Right ventricle myocardium inferior (tissue), 1 donor: ENCODE measurements around the gene KRT15. TPM values are rescaled to one million over a fixed set of nuclear protein-coding genes. Genes with fewer than 3 reads are reported as not detected.
"Not testable (repeated sequence)": the region's sequence is repeated elsewhere in the genome, so short reads cannot be mapped to it uniquely, and the experiment has no call there.

Source experiments
- ATAC-seq: fragments of 200-7000 bp; cut with Tn5 transposase; one replicate; pipeline ENCODE4 v1.9.1; 2020; ENCODE audit warnings: mild to moderate bottlenecking, moderate library complexity
- DNase-seq: peaks from one replicate; pipeline ENCODE4 v3.0.0; 2021; ENCODE audit errors: missing footprints
- intact Hi-C: fragments of 100-400 bp; cut with DNase I; formaldehyde crosslinking; loops from one replicate; pipeline ENCODE4 v1.11.0; 2022
- total RNA-seq: library from RNA; stranded (reverse); fragmentation: NEBNext Ultra II Directional; extraction: Animal tissue kit (Norgen Biotek cat#: 25700); gene quantifications from one replicate; pipeline ENCODE4 v1.2.1, GENCODE V29; 2021
- donor health status: DM: no; HTN: yes; CAD: no; lungs with severe emphysema.

Gene KRT15
- total RNA-seq, 1 donor from 2014 or later = not detected

DNA sequence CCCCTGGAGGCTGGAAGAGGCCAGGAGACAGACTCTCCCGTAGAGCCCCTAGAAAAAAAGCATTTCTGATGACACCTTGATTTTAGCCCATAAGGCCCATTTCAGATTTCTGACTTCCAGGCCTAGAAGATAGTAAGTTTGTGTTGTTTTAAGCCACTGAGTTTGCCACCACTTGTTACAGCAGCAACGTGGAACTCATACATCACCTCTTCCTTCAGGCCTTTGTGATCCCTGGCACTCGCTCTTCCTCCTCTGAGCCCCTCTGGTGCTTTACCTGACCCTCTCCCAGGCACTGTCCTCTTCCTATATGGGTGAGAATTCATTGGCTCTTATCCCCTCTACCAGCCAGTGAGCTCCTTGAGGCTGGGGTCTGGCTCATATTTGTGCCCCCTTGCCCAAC, 28.1 kb upstream of the KRT15 start:
- intact Hi-C loops = loop anchor here (5.0 kb wide), 1 partner anchor 690 kb away; no protein-coding TSS in a partner anchor
- DNase-seq = no peak
- no peak for ATAC-seq

DNA sequence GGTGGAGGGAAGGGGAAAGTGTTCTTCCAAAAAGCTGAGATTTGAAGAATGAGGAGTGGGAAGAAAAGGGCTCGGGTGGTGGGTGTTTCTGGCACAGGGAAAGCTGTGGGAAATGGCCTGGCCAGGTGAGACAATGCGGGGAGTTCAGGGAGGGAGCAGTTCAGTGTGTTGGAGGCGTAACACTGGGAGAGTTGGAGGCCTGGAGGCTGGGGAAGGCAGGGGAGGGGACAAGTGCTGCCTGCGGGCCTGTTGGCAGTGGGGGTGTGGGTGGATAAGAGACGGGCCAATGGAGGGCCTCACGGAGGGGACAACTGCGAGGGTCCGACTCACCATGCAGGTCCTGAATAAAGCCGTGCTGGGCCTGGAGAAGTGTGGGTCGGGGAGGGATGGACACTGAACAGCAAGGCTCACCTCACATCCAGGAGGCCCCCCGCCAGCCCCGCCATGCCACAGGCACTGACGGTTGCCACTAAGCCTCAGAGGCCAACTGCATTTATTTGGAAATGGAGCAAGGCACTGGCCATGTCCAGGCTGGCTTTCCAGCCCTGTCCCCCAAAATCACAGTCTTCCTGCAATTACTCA, 27.2 kb upstream of the KRT15 start:
- DNase-seq (no peak), ATAC-seq (no peak)
- intact Hi-C loops = loop anchor here (5.0 kb wide), 1 partner anchor 689 kb away; no protein-coding TSS in a partner anchor

DNA sequence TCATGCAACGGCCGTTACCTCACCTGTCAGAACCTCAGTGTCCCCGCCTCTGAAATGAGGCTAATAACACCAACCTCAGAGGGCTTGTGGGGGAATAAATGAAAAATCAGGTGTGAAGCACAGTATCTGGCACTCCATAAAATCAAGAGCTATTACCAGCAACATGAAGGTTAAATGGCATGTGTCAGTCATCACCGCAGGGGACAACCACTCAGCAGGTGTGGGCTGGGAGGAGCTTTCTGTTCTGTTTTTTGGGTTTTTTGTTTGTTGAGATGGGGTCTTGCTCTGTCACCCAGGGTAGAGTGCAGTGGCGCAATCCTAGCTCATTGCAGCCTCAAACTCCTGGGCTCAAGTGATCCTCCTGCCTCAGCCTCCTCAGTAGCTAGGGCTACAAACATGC, 26.2 kb upstream of the KRT15 start:
- intact Hi-C loops = loop anchor here (5.0 kb wide), 1 partner anchor 688 kb away; no protein-coding TSS in a partner anchor
- DNase-seq = no peak
- ATAC-seq = no peak

DNA sequence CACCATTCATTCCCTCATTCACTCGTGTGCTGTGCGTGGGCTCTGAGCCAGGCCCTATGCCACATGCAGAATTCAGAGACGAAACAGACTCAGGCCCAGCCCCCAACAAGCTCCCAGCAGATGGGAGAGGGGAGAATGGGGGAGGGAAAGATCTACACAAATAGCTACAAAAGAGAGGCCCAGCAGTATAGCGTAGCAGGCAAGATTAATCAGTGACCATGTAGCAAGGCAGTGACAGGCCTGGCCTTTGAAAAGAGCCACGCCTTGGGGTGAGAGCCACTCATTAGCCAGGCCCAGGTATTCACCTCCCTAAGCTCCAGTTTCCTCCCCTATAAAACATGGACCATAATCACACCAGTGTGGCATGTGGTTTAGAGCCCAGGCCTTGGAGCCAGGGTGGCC, 25.8 kb upstream of the KRT15 start:
- DNase-seq (no peak), ATAC-seq (no peak)
- intact Hi-C loops = no loop called here

DNA sequence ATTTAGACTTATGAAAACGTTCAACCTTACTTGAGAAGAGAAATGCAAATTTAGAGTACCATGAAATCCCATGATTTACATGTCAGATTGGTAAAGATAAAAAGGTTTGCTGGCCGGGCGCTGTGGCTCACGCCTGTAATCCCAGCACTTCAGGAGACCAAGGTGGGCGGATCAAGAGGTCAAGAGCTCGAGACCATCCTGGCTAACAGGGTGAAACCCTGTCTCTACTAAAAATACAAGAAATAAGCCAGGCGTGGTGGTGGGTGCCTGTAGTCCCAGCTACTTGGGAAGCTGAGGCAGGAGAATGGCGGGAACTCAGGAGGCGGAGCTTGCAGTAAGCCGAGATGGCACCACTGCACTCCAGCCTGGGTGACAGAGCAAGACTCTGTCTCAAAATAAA, 24.1 kb upstream of the KRT15 start:
- intact Hi-C loops, DNase-seq, ATAC-seq: not testable (repeated sequence)

DNA sequence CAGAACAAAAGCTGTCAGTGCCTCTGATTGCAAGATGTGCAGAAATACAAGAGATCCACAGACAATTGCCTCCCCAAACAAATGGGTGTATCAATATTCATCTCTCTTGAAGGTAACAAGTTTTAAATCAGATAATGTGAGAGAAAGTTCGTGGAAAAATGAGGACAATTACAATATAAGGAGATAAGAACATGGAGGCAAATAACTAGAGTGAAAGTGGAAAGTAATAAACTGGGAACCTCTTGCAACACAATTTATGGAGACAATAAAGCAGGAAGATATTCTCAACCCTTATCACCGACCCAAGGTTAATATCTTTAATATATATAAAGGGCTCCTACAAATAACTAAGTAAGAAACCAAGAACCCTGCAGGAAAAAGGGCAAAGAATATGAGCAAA, 23.7 kb upstream of the KRT15 start:
- no peak for ATAC-seq
- intact Hi-C loops = no loop called here
- no peak for DNase-seq

DNA sequence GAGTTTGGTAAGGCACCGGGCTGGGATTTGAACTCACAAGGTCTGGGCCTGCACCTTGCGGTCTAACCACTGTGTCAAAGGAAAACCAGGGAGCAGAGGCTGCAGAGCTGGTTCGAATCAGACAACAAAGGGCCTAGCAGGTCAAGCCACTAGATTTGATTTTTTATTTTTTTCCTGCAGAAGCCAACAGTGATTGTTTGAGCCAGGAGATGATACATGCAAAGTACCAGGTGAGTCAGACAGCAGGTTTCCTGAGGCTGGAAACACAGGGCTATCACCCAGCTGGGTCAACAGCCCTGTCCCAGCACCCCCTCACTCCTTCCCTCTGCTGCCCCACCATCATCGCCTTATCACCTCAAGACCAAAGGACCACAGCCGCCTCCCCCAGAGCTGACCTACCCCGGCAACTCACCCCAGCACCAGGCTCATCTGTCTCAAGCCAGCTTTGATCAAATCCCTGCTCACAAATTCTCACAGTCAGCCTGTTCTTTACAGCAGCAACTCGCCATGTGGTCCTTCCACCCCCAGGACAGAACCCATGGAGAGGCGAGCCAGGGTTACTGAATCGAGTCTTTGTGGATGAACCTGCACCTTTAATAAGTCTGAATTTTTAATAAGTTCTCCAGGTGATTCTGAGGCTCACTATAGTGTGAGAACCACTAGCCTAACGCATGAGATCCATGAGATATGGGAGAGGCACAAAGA, 22.4 kb upstream of the KRT15 start:
- no peak for ATAC-seq
- intact Hi-C loops = no loop called here
- no peak for DNase-seq

DNA sequence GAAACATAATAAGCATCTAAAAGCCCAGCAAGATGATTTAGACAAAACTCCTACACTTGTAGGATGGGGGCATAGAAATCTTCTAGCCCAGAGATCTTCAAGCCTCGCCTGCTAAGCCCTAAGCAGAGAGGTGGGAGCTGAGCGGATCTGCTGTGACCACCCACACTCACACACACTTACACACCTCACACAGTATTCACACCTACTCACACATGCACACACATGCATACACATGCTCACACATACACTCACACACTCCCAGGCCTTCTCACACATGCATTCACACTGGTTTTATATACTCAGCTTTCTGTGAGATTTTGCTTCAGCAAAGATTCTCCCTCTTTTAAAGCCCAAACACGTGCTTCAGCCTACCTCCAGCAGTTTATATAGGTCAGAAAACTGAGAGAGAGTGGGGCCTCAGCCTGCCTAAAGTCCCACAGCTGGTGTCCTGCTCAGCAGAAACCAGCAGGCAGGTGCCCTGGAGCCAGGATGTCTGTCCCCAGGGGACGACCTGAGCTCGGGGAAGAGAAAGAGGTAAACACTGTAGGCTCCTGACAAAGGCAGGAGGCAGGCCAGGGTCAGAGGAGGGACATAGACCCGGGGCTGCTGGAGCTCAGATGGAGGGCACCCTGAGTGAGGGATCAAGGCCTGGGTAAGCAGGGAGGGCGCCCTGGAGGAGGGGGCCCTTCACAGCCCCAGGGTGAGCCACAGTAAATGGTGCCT, 21.4 kb upstream of the KRT15 start:
- ATAC-seq (no peak), DNase-seq (no peak)
- intact Hi-C loops = no loop called here

DNA sequence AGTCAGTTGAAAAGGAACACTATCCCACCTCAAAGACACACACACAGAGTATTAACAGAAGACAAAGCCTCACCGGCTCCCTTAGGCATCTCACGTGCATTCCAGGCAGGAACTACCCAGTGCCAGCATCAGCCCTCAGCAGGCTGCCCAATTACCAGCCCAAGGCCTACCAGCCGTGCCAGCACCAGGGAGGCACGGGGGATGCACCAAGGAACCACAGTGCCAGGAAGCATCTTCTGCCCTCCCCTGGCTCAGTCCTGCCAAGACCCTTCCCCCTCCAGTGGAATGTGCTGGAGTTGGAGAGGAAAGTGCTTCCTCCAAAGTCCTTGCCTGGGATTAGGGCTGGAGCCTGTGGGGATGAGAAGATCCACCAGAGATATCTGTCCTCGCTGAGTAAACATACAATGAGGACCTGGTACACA, 20.4 kb upstream of the KRT15 start:
- no peak for ATAC-seq
- intact Hi-C loops = no loop called here
- no peak for DNase-seq

DNA sequence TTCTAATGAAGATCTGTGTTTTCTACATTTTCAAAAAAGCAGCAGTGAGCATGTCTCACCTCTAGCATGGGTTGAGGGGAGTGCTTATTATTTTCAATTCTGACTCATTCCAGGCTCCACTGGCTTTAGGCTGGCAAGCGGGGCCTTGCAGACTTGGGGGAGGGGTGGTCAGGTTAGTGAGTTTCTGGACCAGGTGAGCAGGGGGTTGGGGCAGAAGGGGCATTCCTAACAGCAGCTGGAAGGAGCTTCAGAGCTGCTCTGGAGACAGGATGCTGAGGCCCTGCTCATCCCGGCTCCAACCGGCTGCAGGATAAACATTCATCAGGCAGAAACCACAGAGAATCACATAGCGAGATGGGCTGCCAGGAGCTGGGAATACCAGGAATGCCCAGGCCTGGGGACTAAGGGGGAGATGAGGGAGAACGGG, 19.9 kb upstream of the KRT15 start:
- DNase-seq (no peak), ATAC-seq (no peak)
- intact Hi-C loops = no loop called here

DNA sequence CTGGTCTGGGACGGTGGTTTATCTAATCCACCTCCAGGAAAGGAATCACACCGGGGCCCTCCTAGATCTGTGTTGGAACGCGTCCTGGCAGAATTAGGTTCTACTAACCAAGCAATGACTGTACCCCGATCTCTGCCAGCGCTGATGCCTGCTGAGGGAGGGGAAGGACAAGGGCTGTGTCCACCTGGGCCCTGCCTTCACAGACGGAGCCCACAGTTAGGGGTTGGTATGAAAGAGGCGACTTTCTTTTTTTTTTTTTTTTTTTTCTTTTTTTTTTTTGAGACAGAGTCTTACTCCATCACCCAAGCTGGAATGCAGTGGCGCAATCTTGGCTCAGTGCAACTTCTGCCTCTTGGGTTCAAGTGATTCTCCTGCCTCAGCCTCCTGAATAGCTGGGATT, 19.3 kb upstream of the KRT15 start:
- intact Hi-C loops = no loop called here
- DNase-seq = no peak
- no peak for ATAC-seq

DNA sequence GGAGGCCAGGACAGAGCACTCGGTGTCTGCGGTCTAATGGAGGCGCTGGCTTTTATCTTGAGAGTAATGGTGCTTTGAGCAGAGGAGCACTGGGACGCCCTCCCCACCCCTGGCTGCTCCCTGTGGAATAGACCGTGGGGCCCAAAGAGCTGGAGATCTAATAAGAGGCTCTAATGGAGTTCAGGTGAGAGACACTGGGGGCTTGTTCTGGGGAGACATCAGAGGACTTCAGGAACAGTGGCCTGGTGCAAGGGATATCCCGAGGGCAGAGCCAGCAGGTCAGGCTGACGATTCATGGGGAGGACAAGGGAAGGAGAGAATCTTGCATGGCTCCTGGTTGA, 18.9 kb upstream of the KRT15 start:
- DNase-seq = no peak
- intact Hi-C loops = no loop called here

DNA sequence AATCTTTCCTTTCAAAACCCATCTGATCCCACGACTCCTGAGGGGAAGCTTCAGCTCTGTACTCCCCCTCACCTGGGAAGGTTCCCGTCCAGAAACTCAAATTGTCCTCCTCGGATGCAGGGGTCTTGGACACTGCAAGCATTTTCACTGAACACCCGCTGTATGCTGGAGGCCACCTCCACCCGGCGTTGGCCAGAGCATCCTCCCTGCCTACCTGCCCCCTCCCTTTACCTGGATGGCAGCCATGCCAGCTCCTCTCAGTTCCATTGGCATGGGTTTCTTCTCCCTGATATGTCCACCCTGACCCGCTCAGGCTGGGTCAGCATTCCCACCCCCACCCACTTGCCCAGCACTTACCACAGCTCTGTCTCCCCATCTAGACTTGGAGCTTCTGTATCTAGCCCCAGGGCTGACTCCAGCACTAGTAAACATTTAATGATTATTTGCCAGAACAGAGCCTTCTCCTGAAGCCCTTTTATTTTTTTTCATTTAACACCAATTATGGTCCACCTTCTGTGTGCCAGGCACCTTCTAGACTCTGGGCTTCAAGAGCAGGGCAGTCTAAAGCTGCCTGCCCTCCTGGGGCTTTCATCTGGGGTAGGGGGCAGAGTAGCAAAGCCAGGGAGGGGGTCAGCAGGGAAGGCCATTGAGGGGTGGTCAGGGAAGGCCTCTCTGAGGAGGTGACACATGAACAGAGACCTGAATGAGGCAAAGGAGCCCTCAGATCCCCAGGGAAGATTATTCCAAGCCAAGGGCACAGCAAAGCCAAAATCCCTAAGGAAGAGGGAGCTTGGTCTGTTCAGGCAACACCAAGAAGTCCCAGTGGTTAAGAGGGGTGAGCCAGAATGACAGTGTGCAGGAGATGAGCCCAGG, 18.3 kb upstream of the KRT15 start:
- ATAC-seq (no peak), DNase-seq (no peak)
- intact Hi-C loops = no loop called here

More for the DNA sequence above, 18.9 kb upstream of the KRT15 start:
- ATAC-seq = no peak

DNA sequence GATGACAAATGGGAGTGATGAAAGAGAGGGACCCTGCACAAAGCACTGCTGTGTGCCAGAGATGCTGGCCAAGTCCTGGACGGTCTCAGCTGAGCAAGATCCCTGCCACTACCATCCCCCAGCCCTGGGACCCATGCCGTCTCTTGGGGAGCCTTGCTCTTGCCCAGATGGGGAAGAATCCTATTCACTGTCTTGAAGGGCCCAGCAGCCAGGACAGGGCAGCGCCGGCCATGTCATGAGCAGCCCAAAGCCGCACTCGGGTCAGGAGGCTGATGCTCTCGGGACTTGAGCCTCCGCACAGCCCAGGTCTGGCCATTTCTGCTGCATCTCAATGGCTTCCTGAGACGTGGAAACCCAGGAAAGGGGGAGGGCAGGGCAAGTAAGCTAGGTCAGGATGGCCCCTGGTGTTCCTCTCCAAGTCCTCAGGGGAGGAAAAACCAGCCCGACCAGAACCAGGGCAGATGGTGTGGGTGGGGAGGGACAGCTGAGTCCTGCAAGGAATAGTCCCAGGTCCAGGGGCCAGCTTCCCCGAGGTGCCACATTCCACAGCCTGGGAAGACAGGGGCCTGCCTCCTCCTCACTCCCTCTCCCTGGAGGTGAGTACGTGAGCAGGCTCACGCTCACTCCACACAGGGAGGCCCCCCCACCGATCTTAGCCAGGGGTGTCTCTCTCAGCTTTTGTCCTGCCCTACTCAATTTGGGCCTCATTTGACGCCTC, 17.2 kb upstream of the KRT15 start:
- intact Hi-C loops = no loop called here
- DNase-seq (no peak), ATAC-seq (no peak)

DNA sequence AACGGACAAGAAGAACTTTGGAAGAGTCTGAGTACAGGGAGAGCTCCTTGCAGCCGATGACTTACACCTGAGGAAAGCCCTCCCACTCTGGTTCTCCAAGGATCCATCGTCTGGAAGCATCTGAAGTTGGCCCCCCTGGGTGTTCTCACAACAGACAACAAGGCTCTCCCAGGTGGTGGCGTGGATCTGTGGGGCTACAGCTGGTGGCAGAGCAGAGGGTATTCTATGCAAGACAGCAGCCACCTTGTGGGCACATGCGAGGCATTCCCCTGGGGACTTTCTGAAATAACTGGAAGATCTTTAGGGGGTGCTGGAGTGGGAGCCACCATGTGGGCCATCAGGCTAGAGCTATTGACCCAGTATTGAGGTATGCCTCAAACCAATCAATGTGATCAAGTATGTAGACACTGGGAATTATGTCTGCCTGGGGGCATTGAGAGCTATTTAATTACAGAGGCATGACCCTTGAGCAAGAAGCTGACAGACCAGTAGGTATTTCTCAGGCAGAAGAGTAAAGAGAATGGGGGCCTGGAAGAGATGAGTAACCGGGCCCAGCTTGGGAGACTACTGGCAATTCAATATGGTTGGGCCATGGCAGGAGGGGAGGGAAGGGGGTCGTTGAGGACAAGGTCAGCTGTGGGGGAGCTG, 16.3 kb upstream of the KRT15 start:
- DNase-seq = no peak
- intact Hi-C loops = no loop called here
- no peak for ATAC-seq

DNA sequence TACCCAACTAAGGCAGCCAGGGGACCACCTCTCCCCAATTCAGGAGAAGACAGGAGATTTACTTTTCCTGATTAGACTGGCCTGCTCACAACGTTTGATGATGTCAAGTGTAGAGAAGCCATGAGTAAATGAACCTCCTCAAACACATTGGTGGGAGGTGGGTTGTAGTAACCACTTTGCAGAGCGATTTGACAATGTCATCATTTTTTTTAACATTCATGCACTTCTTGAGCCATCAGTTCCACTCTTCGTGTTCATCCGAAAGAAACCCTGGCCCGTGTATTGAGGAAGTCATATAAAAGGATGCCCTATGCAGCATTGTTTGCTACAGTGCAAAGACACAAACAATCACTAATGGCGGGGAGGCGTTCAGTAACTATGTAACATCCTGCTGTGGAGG, 14.9 kb upstream of the KRT15 start:
- ATAC-seq (no peak), DNase-seq (no peak)

DNA sequence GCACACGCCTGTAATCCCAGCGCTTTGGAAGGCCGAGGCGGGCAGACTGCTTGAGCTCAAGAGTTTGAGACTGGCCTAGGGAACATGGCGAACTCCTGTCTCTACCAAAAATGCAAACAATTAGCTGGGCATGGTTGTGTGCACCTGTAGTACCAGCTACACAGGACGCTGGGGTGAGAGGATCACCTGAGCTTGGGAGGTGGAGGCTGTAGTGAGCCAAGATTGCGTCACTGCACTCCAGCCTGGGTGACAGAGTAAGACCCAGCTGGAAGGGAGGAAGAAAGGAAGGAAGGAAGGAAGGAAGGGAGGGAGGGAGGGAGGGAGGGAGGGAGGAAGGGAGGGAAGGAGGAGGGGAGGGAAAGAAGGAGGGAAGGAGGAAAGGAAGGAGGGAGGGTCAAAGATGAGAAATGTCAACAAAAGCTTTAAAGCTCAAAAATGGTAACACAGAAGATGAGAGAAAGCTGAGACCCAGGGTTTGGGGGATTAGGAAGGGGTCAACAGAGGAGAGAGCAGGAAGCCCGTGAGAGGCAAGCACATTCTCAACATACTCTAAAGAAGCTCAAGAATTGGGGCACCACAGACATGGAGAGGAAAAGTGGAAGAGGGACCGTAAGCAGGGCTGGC, 14.4 kb upstream of the KRT15 start:
- no peak for ATAC-seq

More for the DNA sequence above, 14.9 kb upstream of the KRT15 start:
- intact Hi-C loops = no loop called here

DNA sequence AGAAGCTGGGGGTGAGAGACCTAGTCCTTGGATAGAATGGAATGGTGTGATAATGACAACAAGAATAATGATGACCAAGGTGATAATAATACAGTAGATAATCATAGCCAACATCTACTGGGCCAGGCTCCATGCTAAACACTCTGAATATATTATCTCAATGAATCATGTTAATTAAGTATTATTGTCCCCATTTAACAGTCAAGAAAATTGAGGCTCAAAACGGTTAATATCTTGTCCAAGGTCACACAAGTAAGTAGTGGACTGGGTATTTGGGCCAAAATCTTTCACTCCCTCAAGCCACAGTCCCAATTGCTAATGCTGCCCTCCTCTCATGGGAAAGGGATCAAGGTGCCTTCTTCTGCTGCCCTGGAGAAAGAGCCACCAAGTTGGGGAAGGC, 13.3 kb upstream of the KRT15 start:
- intact Hi-C loops = no loop called here
- ATAC-seq (no peak), DNase-seq (no peak)

More for the DNA sequence above, 14.4 kb upstream of the KRT15 start:
- DNase-seq = no peak
- intact Hi-C loops = no loop called here
